Epidermal melanocyte (primary cell): ENCODE measurements around the gene PRKAR2A.
A peak's percentile ranks its signal among the peaks of the same experiment; 100 is the strongest.
"Not testable (repeated sequence)": the region's sequence is repeated elsewhere in the genome, so short reads cannot be mapped to it uniquely, and the experiment has no call there.

Source experiments
- DNase-seq: peaks from one replicate; pipeline ENCODE4 v3.0.0; 2011; ENCODE audit warnings: low spot score; ENCODE audit not compliant: insufficient read length

PRKAR2A gene

DNA sequence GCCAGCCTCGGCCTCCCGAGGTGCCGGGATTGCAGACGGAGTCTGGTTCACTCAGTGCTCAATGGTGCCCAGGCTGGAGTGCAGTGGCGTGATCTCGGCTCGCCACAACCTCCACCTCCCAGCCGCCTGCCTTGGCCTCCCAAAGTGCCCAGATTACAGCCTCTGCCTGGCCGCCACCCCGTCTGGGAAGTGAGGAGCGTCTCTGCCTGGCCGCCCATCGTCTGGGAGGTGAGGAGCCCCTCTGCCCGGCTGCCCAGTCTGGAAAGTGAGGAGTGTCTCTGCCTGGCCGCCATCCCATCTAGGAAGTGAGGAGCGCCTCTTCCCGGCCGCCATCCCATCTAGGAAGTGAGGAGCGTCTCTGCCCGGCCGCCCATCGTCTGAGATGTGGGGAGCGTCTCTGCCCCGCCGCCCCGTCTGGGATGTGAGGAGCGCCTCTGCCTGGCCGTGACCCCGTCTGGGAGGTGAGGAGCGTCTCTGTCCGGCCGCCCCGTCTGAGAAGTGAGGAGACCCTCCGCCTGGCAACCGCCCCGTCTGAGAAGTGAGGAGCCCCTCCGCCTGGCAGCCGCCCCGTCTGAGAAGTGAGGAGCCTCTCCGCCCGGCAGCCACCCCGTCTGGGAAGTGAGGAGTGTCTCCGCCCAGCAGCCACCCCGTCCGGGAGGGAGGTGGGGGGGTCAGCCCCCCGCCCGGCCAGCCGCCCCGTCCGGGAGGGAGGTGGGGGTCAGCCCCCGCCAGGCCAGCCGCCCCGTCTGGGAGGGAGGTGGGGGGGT, 113.7 kb downstream of the PRKAR2A start:
- not testable (repeated sequence) for DNase-seq

DNA sequence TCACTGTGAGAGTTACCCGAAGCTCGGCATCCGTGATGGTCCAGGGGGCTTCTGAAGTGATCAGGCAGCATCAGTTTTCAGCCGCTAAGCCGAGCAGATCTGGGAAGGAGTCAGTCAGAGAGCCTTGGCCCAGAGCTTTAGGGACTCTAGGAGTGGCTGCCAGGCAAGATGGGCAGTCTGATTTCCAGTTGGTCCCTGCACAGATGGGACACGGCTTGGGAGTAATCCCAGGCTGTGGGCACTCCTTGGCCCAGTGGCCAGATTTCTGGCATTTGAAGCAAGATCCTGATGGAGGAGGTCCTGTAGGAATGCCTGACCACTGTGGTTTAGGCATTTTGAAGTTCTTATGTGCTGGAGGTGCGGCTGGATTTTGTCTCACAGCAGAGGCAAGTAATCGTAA, 120.2 kb downstream of the PRKAR2A start:
- no peak for DNase-seq

DNA sequence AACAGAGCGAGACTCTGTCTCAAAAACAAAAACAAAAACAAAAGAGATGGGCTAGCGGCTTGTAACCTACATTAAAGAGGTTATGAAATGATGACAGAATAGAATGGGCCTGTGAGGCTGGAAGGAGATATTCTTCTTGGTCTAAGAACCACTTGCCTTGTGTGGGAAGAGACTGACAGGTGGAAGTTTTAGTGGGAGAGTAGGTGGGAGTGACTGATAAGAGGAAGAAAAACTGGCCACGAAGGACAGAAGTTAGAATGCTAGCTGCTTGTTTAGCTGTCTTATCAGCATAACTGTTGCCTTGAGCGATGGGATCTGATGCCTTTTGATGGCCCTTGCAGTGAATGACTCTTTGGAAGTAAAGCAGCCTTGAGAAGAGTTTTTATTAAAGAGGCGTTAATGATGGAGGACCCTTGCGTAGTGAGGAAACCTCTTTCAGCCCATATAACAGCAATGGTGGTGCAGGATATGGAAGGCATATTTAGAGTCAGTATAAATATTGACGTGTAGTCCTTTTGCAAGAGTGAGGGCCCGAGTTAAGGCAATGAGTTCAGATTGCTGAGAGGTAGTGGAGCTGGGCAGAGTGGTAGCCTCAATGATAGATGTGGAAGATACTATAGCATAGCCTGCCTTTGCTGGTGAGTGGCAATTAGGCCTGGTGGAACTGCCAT, 122.4 kb downstream of the PRKAR2A start:
- DNase-seq, result not testable (repeated sequence)

DNA sequence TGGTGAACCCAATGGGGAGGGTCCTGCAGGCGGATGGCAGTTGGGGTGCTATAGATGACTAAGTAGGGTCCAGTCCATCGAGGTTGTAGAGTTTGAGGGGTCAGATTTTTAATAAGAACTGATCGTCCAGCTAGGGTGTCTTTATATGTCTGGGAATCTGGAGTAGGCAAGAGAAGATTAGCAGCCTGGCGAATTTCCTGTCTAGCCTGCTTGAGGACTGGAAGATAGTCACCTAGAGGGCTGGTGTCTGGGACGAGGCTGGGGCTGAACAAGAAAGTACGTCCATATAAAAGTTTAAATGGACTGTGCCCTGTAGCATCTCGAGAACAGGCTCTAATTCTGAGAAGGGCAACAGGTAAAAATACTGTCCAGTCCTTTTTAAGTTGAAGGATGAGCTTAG, 123.9 kb downstream of the PRKAR2A start:
- no peak for DNase-seq

DNA sequence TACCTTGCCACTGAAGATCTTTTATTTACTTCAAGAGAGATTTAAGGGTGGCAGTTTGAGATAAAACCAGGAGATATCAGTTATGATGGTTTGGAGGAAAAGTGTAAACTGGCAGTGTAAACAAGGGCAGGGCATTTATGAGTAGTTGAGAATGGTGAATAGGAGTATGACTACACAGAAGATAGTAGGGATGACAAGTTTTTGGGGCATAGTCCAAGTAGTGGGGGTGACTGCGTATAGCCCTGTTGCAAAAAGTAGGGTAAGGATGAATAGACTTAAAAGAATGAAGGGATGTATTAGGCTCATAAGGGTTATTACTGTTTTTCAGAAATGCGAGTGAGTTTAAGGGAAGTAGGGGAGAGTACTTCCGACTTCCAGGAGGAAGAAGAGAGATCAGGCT, 124.4 kb downstream of the PRKAR2A start:
- DNase-seq, result not testable (repeated sequence)

DNA sequence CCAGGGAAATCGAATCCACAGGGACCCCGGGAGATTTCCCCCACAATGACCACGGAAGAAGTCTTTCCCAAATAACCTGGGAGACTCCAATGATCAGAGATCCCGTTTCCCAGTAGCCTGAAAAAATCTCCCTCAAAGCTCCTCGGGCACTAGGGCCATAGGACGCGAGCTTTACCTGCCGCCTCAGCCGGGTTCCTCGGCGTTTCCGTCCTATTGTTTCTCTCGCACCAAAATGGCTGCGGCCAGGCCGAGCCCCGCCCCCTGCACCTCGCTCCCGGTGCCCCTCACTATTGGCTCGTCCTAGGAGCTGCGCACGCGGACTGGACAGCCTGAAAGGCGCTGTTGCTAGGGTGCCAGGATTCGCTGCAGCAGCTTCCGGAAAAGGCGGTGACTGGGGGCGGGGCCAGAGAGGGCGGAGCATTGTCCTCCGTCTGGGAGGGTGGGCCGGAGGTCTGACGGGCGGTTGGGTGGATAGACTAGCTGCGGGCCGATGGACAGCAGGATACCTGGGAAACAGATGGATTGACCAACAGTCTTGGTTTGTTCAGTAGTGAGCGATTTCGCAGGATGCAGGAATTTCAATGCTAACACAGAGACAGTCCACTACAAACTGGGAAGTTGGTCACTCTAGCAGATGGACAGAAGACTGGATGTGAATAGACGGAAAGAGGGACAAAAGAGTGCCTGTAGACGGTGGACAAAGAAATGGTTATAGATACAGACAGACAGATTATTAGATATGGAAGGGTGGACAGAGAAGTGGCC, 130.5 kb downstream of the PRKAR2A start, which contains the start of gene IP6K2:
IP6K2 (minus strand) TSS at position 240 of the 765 bp plus-strand sequence. CDS start 21,930 bp downstream, outside the sequence.
- peak; percentile 93 for DNase-seq

DNA sequence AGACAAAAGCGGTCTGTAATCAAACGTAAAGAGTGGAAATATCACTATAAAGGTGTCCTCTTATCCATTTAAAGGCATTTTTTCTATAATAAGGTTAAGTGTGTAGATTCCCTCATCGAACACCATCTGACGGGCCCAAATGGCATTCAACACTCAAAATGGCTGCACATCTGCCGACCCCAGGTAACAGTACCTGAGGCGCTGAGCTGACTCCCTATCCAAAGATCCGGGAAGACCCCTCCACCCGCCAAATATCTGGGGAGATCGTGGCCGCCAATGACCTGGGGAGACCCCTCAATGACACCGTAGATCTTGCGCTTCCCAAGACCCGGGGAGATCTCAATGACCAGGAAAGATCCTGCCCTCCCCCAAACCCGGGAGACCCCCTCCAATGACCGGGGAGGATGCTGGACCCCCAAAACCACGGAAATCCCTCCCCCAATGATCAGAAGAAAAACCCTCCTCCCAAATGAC, 131.1 kb downstream of the PRKAR2A start:
- DNase-seq, result no peak

DNA sequence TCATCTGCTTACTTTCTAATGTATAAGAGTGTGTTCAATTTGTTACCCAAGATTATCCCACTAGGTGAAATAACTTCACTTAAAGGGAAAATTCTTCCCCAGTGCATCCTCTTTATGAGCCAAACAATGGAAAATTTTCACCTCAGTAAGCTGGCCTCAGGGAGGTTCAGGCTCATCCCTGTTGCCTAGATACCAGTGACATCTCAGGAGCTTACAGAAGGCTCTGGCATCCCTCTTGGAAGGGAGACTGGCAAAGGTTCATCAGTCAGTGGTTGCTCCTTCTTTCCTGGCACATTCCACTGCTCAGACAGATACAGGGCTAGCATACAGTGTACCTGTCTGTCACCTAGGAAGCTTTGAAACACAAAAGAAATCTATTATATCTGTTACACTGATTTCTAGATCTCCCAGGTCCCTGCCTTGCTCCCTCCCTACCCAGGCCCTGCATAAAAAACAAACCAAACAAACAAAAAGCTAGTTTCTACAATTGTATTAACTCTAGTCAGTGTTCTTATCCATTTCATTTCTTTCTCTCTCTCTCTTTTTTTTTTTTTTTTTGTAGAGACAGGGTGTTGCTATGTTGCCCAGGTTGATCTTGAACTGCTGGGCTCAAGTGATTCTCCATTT, 132.4 kb downstream of the PRKAR2A start:
- no peak for DNase-seq

DNA sequence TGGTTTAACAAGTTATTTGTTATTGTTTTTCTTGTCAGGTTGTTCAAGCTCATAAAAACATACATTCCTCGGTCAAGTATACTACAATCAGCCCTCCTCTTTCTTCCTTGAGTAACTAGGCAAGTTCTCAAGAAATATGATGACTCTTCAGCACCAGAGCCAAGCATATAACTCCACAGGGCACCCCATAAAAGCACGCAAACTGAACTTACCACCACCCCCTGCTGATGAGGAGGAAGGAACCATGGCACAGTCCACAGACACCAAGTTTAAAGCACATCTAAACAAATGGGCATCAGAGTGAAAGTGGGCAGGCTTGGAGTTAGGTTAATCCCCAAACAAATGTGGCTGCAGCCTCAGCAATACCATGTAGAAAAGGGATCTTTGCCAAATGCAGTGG, 135.9 kb downstream of the PRKAR2A start:
- no peak for DNase-seq

DNA sequence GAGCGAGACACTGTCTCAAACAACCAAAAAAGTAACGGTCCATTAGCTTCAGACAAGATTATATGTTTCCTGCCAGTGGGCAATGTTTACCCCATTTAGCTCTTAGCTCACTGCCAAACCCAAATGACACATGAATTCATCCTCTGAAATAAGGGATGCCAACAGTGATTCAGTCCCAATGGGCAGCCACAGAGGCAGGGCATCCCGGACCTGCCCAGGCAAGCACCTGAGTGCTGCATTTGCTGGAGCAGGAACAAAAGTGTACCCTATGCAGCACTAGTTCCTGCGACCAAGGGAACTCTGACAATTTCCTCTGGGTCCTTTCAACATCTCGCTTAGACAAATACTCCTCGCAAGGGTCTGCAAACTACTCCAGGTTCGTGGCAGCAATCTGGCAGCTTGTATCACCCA, 138.6 kb downstream of the PRKAR2A start:
- DNase-seq, result no peak

DNA sequence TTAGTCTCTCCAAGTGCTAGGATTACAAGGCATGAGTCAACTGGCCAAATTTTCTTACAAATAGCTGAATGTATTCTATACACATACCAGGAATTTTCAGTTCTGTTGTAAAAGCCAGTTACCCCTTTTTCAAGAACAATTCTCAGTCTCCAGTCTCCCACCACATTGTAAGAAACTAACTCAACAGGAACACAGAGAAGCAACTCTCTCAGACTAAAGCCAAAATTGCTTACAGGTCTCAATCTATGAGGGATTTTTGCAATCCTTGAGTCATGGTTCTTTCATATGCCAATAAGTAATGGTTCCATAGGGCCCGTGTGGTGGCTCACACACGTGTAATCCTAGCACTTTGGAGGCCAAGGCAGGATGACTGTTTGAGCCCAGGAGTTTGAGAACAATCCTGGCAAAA, 139.2 kb downstream of the PRKAR2A start:
- no peak for DNase-seq

DNA sequence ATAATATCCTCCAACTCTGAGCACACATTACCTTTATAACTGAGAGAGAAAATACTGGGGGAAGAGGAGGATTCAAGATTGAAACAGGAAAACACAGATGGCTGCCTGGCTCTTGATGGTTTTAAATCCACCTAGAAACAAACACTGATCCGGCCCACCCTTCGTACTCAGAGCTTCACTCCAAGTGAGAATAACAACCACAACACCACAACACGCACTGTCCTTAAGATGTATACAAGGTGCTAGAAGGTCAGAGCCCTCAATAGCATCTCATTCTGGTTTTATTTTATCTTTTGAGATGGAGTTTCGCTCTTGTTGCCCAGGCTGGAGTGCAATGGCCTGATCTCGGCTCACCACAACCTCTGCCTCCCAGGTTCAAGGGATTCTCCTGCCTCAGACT, 140.5 kb downstream of the PRKAR2A start:
- DNase-seq, result no peak

DNA sequence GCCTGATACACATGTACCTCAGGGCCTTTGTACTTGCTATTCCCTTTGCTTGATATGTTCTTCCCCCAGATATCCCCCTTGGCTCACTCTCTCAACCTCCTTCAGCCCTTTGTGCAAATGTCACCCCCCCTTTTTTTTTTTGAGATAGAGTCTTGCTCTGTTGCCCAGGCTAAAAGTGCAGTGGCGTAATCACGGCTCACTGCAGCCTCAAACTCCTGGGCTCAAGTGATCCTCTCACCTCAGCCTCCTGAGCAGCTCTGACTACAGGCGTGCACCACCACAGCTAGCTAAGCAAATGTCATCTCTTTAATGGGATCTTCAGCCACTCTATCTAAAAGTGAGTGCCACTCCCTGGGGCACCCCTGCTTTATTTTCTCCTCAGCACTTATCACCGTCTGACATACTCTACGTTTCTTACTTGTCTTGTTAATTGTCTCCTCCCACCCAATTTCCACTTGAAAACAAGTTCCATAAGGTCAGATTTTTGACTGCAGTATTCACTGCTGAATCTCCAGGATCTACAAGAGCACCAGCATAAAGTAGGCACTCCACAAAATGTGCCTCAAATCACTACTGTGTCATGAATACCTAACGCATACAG, 145.3 kb downstream of the PRKAR2A start:
- no peak for DNase-seq

DNA sequence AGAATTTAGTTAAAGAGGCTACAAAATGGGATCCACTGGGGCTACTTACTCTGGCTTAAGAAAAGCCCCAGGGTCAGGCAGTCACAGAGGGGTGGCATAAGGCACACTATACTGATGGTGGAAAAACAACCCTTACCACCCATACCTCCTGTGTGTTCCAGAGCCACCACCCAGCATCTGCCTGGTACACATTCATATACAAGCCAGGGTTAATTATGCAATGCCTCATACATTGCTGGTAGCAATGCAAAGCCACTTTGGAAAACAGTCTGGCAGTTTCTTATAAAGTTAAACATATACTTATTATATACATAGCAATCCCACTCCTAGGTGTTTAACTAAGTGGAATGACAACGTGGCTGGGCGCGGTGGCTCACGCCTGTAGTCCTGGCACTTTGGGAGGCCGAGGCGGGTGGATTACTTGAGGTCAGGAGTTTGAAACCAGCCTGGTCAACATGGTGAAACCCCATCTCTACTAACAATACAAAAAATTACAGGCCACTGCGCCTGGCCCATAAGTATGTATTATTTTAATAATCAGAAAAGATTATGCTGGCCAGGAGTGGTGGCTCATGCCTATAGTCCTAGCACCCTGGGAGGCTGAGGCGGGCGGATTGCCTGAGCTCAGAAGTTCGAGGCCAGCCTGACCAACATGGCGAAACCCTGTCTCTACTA, 146.8 kb downstream of the PRKAR2A start:
- no peak for DNase-seq

DNA sequence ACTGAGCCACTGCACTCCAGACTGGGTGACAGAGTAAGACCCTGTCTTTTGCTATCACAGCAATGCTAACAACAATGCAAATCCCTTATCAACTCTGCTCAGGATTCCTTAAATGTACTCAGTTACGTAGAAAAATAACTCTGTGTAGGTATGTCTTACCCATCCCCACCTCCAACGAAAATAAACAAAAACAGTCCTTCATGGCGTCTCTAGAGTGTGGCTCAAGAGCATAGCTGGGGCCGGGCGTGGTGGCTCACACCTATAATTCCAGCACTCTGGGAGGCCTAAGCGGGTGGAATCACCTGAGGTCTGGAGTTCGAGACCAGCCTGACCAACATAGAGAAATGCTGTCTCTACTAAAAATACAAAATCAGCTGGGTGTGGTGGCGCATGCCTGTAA, 148.8 kb downstream of the PRKAR2A start:
- DNase-seq, result no peak

DNA sequence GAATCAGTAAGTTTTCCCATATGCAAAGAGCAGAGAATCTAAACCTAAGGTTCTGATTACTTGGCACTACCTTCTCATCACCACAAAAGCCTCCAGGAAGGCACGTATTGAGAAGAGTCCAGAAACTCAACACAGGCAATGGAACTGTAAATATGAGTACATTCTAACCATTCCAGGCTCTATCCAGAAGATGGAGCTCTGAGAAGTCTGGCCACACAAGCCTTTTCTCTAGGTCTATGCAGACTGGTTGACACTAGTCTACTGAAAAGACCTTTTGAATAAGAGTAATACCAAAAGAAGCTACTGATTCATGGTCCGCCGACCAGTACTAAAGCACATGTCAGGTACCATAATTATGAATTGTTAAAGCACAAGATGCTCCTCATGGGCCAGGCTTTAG, 149.7 kb downstream of the PRKAR2A start:
- no peak for DNase-seq

DNA sequence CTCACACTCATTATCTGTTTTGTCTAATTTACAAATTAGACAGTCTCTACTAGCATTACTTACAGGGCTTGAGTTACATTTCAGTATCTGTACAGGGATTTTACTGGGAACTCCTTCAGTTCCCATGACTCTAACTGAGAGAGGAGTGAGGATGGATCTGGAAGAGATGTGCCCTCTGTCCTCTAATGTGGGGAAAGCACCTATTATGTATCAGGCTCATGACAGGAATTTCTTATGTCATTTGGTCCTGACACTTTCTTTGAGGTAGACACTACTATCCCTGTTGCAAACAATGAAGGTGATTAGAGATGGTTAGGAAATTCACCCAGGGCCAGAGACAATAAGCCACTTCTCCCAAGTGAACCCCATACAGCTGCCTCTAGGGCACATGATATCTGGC, 151.1 kb downstream of the PRKAR2A start:
- no peak for DNase-seq
